ENCODE measurements around the gene RTN4IP1.

Gene RTN4IP1

DNA sequence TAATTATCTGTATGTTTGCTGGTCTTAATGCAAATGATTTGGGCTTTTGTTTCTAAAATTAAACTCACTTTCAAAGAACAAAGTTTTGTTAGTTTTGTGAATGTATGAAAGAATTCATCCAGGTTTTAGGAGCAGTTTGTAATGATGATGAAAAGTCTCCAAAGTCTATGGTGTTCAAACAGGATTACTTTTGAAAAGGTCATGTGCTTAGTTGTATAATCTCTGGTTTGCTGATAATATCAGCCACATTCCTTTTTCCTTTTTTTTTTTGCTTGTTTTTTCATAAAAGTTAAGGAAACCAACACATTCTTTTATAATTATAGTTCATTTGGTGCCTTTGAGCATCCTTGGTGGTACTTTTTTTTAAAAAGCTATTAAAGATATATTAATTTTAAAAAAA, 88.9 kb downstream of the RTN4IP1 start:
- no peaks in the 10 kb centered on the region for H3K27me3 ChIP-seq (replicated peaks; ENCODE audit: control insufficient read depth, insufficient read depth, low read length)
- TF ChIP-seq, protein P1, sequence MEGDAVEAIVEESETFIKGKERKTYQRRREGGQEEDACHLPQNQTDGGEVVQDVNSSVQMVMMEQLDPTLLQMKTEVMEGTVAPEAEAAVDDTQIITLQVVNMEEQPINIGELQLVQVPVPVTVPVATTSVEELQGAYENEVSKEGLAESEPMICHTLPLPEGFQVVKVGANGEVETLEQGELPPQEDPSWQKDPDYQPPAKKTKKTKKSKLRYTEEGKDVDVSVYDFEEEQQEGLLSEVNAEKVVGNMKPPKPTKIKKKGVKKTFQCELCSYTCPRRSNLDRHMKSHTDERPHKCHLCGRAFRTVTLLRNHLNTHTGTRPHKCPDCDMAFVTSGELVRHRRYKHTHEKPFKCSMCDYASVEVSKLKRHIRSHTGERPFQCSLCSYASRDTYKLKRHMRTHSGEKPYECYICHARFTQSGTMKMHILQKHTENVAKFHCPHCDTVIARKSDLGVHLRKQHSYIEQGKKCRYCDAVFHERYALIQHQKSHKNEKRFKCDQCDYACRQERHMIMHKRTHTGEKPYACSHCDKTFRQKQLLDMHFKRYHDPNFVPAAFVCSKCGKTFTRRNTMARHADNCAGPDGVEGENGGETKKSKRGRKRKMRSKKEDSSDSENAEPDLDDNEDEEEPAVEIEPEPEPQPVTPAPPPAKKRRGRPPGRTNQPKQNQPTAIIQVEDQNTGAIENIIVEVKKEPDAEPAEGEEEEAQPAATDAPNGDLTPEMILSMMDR (IDR thresholded peaks at IDR 0.05; ENCODE audit: insufficient read depth, low read length, poor library complexity, severe bottlenecking) = no peak
- no peak for DNase-seq (ENCODE audit: extremely low read depth, insufficient read length)
- peaks cover 11% of the 10 kb centered on the region for H3K36me3 ChIP-seq (ENCODE audit: control insufficient read depth, insufficient read depth, low read length)
- H3K4me3 ChIP-seq (replicated peaks; ENCODE audit: low read depth, low read length) = no peak overlapping the region

DNA sequence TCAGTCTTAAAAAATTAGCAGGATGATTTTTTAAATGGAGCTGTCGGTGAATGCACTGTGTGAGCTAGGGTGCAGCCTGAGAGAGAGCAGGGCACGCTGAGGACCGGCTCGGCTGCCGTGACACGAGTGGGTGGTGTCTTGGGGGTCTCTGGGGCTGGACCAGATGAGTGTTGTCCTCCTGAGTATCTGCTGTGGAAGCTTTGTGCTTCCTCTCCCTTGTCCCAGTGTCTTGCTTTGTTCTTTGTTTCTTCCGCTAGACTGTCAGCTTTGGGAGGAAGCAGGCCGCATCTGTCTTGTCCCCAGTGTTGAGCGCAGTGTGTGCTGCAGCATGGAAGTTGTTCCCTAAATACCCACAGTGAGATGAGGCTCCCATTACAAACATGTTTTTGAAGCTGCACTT, 89.4 kb downstream of the RTN4IP1 start:
- Histone ChIP-seq H3K4me3 (replicated peaks; ENCODE audit: low read depth, low read length) (no peak overlapping the region), H3K27me3 (replicated peaks; ENCODE audit: control insufficient read depth, insufficient read depth, low read length) (no peaks in the 10 kb centered on the region), H3K36me3 (ENCODE audit: control insufficient read depth, insufficient read depth, low read length) (peaks cover 11% of the 10 kb centered on the region)
- no peak for DNase-seq (ENCODE audit: extremely low read depth, insufficient read length)
- TF ChIP-seq, protein P1 (IDR thresholded peaks at IDR 0.05; ENCODE audit: insufficient read depth, low read length, poor library complexity, severe bottlenecking) = no peak

DNA sequence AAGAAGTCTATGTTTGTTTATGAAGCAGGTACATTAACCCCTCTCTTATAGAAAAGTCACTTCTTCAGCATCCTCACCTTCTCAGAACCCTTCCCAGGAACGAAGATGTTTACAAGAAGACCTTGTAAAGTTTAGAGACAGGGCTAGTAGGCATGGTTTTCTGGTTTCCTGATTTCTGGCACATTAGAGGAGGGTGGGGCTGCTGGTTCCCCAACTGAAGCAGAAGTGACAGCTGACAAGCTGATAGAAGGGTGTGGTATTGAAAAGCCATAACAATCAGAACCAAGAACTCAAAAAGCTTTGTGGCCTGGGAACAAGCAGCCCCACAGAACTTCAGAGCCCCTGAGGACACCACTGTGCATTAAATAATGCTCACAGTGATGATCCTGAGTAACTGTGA, 91.2 kb downstream of the RTN4IP1 start:
- peaks cover 16% of the 10 kb centered on the region for H3K36me3 ChIP-seq (ENCODE audit: control insufficient read depth, insufficient read depth, low read length)
- H3K4me3 ChIP-seq (replicated peaks; ENCODE audit: low read depth, low read length) = no peak overlapping the region
- no peak for DNase-seq (ENCODE audit: extremely low read depth, insufficient read length)
- H3K27me3 ChIP-seq (replicated peaks; ENCODE audit: control insufficient read depth, insufficient read depth, low read length) = no peaks in the 10 kb centered on the region
- TF ChIP-seq, protein P1 (IDR thresholded peaks at IDR 0.05; ENCODE audit: insufficient read depth, low read length, poor library complexity, severe bottlenecking) = no peak

DNA sequence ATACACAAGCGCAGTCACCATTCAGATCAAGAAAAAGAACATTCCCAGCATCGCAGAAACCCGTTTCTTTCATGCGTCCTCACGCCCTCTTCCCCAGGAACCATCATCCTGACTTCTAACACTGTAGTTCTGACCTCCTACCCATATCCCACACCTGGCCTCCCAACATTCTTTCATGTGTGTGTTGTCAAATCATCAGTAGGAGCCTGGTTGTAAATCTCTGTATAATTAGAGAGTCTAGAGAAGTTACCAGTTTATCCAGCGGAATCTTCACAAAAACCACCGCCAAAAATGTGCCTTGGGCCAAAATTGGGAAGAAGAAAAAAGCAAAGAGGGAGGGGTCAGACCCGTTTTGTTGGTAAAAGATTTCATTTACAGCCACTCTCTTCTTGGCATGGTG, 91.6 kb downstream of the RTN4IP1 start:
- Histone ChIP-seq H3K36me3 (ENCODE audit: control insufficient read depth, insufficient read depth, low read length) (peaks cover 18% of the 10 kb centered on the region), H3K4me3 (replicated peaks; ENCODE audit: low read depth, low read length) (no peak overlapping the region), H3K27me3 (replicated peaks; ENCODE audit: control insufficient read depth, insufficient read depth, low read length) (no peaks in the 10 kb centered on the region)
- DNase-seq (ENCODE audit: extremely low read depth, insufficient read length) = no peak
- TF ChIP-seq, protein P1 (IDR thresholded peaks at IDR 0.05; ENCODE audit: insufficient read depth, low read length, poor library complexity, severe bottlenecking) = no peak

DNA sequence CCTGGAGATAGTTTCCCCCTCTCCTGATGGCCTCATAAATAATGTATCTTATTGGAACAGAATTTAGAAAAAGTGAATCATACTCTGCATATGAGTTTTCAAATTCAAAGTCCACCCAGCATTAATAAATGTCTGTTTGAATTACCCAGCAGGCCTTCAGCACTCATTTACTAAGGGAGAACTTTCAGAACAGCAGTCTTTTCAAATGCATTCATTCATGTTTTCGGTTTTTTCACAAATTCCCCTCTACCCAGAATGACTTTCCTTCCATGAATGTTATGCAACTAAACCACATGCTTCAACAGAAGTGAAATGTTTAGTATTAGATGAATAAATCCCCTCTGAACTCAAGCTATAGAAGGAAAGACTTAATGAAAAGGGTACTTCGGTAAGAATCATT, 92.4 kb downstream of the RTN4IP1 start:
- H3K27me3 ChIP-seq (replicated peaks; ENCODE audit: control insufficient read depth, insufficient read depth, low read length) = no peaks in the 10 kb centered on the region
- TF ChIP-seq, protein P1 (IDR thresholded peaks at IDR 0.05; ENCODE audit: insufficient read depth, low read length, poor library complexity, severe bottlenecking) = no peak
- H3K36me3 ChIP-seq (ENCODE audit: control insufficient read depth, insufficient read depth, low read length) = peaks cover 18% of the 10 kb centered on the region
- H3K4me3 ChIP-seq (replicated peaks; ENCODE audit: low read depth, low read length) = no peak overlapping the region
- no peak for DNase-seq (ENCODE audit: extremely low read depth, insufficient read length)

DNA sequence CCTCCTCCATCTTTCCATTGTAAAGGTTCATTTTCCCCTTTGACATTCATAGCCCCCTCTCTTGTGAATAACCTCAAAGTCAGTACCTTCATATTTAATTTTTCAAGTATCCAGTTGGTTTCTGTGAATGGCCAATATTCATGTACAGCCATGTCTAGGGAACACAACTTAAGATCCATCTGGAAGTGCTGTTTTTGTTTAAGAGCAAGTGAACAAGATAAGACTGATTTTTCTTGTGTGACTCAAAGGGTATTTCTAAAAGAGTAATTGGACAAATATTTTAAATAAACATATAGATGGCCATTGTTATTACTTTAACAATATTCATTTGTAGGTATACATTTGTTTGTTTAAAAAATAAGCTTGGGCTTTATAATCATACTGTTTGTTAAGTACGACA, 92.9 kb downstream of the RTN4IP1 start:
- Histone ChIP-seq H3K27me3 (replicated peaks; ENCODE audit: control insufficient read depth, insufficient read depth, low read length) (no peaks in the 10 kb centered on the region), H3K36me3 (ENCODE audit: control insufficient read depth, insufficient read depth, low read length) (peaks cover 19% of the 10 kb centered on the region), H3K4me3 (replicated peaks; ENCODE audit: low read depth, low read length) (no peak overlapping the region)
- TF ChIP-seq, protein P1 (IDR thresholded peaks at IDR 0.05; ENCODE audit: insufficient read depth, low read length, poor library complexity, severe bottlenecking) = no peak
- DNase-seq (ENCODE audit: extremely low read depth, insufficient read length) = no peak

Measured in GM06990 (cell line).